Heart right ventricle (tissue), 16 donors: Measurements from ENCODE around the gene POLR2L. TPM values are rescaled to one million over a fixed set of nuclear protein-coding genes. Genes with fewer than 3 reads are reported as not detected.
A peak's percentile ranks its signal among the peaks of the same experiment; 100 is the strongest.

Experiments
- ATAC-seq, 8 donors: fragments of 200-7000 bp; cut with Tn5 transposase; one replicate each; pipeline ENCODE4 v1.9.1; 2020; ENCODE audit warnings: mild to moderate bottlenecking in 8 of 8, moderate library complexity in 8 of 8, moderate number of reproducible peaks in 1 of 8
- DNase-seq, 2 donors: peaks; one replicate each; pipeline ENCODE4 v3.0.0-alpha.2; 2020
- H3K27ac ChIP-seq, 10 donors: fragments of 200-600 bp; sonication (generic) in 2 of 10; one replicate each; pipeline versions ENCODE4 v1.5.0 to v1.8.0; 2020 to 2022; ENCODE audit warnings: mild to moderate bottlenecking in 3 of 10
- H3K27me3 ChIP-seq, 7 donors: fragments of 200-600 bp; one replicate each; pipeline ENCODE4 v1.8.0; 2021 to 2022; ENCODE audit warnings: mild to moderate bottlenecking in 2 of 7
- H3K36me3 ChIP-seq, 9 donors: fragments of 200-600 bp; sonication (generic) in 1 of 9; one replicate each; pipeline versions ENCODE4 v1.5.0 to v1.8.0; 2020 to 2022; ENCODE audit warnings: mild to moderate bottlenecking in 2 of 9
- H3K4me1 ChIP-seq, 9 donors: fragments of 200-600 bp; sonication (generic) in 1 of 9; one replicate each; pipeline versions ENCODE4 v1.5.0 to v1.8.0; 2020 to 2022; ENCODE audit warnings: mild to moderate bottlenecking in 4 of 9
- H3K4me3 ChIP-seq, 10 donors: fragments of 200-600 bp; sonication (generic) in 2 of 10; one replicate each; pipeline versions ENCODE4 v1.5.0 to v1.8.0; 2020 to 2022; ENCODE audit warnings: mild to moderate bottlenecking in 7 of 10, moderate library complexity in 2 of 10
- H3K9me3 ChIP-seq, 11 donors: fragments of 200-600 bp in 10 of 11; sonication (generic) in 2 of 11; one replicate each; pipeline versions ENCODE4 v1.5.0 to v1.8.0; 2013 to 2022; ENCODE audit warnings: mild to moderate bottlenecking in 2 of 11, control low read depth in 1 of 11, moderate library complexity in 1 of 11
- WGBS, 2 donors: extraction: QIAGEN DNeasy Blood & Tissue Kit; methylation state at CpG; one replicate each; pipeline ENCODE4 v1.1.7; 2013; ENCODE audit warnings: inconsistent platforms in 1 of 2; 5-methylcytosine and 5-hydroxymethylcytosine counted together
- intact Hi-C, 10 donors: fragments of 100-400 bp; cut with DNase I; formaldehyde crosslinking; loops; one replicate each; pipeline versions ENCODE4 v1.11.1 to v1.14.2; 2022
- polyA plus RNA-seq, 2 donors: library from polyadenylated mRNA; stranded (reverse); fragments of 200-250 nt; gene quantifications; one replicate each; pipeline ENCODE4 v1.2.3, GENCODE V29; 2013
- total RNA-seq, 10 donors: library from RNA; stranded (reverse); fragmentation: NEBNext Ultra II Directional in 3 of 10; extraction: Animal tissue kit (Norgen Biotek cat#: 25700) in 3 of 10; gene quantifications; one replicate each; pipeline versions ENCODE4 v1.2.1 to v1.2.4, GENCODE V29; 2021 to 2023
- TF ChIP-seq, protein P1 (sequence below), 9 donors: fragments of 200-600 bp; sonication (generic) in 2 of 9; IDR thresholded peaks; one replicate each; pipeline versions ENCODE4 v1.5.0 to v1.8.0; 2021 to 2022; ENCODE audit warnings: antibody characterized with exemption in 9 of 9, mild to moderate bottlenecking in 5 of 9, moderate library complexity in 1 of 9
- donor health status: Arrhythmogenic right ventricular cardiomyopathy.
- donor health status: ischemic (EF 13 %, LVEDD 7.1; RV severe dilation, severe dysfunction).
- donor health status: healthy with polysubstance abuse.
- donor health status: DM: no; HTN: yes; CAD: no.
- donor health status: DM: no; HTN: no; CAD: no.
- donor health status: ischemic (EF 25% LVEDD 6.9; RV normal size, moderate dysfunction).
- donor health status: ischemic (EF 25% LVEDD 5.7; RV mildly dilated, moderate dysfunction).
- donor health status: healthy.
- donor health status: DM: yes; HTN: yes; CAD: no.
- donor health status: Ischemic cardiomyopathy.
- donor health status: ischemic (EF 35%, LVEDD 5.7; RV mildly dilated, moderate dysfunction).
- donor health status: nonischemic (EF 11% LVEDD 7.7; RV severe dilation, severe dysfunction).
- donor health status: DM: yes; HTN: yes; CAD: no.
- donor health status: PGD.
- donor health status: ischemic (EF 29% LVEDD 5.4; RV normal size, mild dysfunction).
- donor health status: nonischemic (EF 23%, LVEDD 6.1; RV moderate dilation, normal function).

Gene POLR2L
- total and polyA plus RNA-seq, 12 donors = 148 to 279 (median 234) TPM

DNA sequence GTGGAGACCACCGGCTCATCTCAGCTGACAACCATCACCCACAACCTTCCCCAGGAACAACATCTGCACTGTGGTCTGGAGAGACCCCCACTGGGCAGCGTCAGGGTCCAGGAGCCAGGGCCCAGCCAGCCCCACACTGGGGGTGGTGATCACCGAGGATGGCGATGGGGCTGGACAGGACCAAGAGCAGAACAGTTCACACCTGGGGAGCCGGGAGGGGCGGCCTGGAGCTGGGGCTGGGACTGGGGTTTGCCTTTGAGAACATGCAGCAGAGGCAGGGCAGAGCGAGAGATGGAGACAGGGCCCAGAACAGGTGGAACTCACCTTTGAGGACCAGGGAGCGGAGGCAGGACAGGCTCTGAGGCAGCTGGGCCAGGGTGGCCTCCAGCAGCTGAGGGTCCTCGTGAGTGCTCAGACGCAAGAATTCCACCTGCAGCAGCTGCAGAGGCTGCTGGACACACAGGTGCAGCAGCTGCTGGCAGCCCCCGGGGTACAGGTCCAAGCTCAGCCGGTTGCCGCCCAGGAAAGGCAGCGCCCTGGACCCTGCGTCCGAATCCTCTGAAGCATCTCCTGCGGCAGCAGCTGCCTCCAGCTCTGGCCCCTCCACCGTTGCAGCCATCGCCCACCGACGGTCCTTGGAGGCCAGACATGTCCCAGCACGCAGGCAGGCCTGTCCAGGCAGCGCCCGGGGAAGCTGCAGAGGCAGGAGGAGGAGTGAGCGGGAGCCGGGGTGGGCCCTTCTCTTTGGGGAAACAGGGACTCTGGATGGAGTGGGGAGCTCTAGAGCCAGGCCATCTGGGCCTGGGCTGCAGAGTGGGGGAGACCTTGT is 38.3 kb downstream of the POLR2L start:
- intact Hi-C loops = no loop called here
- peak overlapping the region in 8 of 10 donors; percentile 85 to 98 (median 94) for H3K27ac ChIP-seq
- no peaks in the 10 kb centered on the region for H3K9me3 ChIP-seq
- whole genome bisulfite sequencing, 2 donors = 52 to 60% methylated on average over 26 of the region's 26 CpGs
- no peak for ATAC-seq
- H3K4me3 ChIP-seq = peak overlapping the region in 9 of 10 donors; percentile 42 to 85 (median 69)
- no peaks in the 10 kb centered on the region for H3K27me3 ChIP-seq
- peaks cover 0 to 41% (median 5%) of the 10 kb centered on the region in 9 donors for H3K36me3 ChIP-seq
- peaks cover 10 to 43% (median 30%) of the 10 kb centered on the region in 9 donors for H3K4me1 ChIP-seq
- DNase-seq = peak in 1 of 2 donors; percentile 23
- TF ChIP-seq, protein P1, sequence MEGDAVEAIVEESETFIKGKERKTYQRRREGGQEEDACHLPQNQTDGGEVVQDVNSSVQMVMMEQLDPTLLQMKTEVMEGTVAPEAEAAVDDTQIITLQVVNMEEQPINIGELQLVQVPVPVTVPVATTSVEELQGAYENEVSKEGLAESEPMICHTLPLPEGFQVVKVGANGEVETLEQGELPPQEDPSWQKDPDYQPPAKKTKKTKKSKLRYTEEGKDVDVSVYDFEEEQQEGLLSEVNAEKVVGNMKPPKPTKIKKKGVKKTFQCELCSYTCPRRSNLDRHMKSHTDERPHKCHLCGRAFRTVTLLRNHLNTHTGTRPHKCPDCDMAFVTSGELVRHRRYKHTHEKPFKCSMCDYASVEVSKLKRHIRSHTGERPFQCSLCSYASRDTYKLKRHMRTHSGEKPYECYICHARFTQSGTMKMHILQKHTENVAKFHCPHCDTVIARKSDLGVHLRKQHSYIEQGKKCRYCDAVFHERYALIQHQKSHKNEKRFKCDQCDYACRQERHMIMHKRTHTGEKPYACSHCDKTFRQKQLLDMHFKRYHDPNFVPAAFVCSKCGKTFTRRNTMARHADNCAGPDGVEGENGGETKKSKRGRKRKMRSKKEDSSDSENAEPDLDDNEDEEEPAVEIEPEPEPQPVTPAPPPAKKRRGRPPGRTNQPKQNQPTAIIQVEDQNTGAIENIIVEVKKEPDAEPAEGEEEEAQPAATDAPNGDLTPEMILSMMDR (IDR thresholded peaks at IDR 0.05) = no peak

- no peaks in the 10 kb centered on the region for H3K27me3 ChIP-seq
- DNase-seq = no peak
- peaks cover 10 to 41% (median 26%) of the 10 kb centered on the region in 9 donors for H3K4me1 ChIP-seq
- intact Hi-C loops = no loop called here
- H3K9me3 ChIP-seq = no peaks in the 10 kb centered on the region
- no peak overlapping the region for H3K4me3 ChIP-seq
- WGBS, 2 donors = 89 to 92% methylated on average over 8 of the region's 8 CpGs
- TF ChIP-seq, protein P1 (IDR thresholded peaks at IDR 0.05) = no peak
- H3K36me3 ChIP-seq = peaks cover 0 to 42% (median 5%) of the 10 kb centered on the region in 9 donors
- ATAC-seq = no peak
- H3K27ac ChIP-seq = no peak overlapping the region
Observed at GRCh38 chr11:803467-803742, 38.9 kb downstream of the POLR2L start.

DNA sequence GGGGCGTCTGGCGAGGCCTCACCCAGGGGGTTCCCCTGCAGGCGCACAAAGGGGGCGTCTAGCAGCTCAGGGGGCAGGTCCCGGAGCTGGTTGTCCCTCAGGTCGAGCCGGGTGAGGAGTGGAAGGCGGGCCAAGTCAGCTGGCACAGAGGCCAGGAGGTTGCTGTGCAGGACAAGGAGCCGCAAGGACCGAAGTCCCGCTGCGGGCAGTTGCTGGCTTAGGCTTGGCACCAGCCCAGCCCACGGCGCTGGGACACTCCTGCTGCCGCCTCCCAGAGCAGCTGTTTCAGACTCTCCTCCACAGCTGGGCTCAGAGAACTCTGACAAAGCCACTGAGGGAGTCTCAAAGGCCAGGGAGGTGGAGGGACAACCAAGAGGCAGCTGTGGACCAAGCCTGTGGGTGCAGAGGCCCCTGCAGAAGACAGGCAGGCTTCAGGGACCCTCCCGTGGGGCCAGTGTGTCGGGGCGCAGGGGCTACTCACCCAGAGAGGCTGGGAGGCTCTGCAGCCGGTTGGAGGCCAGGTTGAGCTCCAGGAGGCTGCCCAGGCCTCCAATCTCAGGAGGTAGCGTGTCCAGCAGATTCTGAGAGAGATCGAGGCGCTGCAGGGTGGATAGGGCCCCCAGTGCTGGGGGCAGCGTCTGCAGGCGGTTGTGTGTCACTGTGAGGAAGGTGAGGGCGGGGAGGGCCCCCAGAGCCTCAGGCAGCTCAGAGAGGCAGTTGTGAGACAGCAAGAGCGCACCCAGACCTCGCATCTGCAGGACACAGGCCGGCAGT is 39.4 kb downstream of the POLR2L start:
- Histone ChIP-seq H3K36me3 (peaks cover 0 to 42% (median 5%) of the 10 kb centered on the region in 9 donors), H3K27me3 (no peaks in the 10 kb centered on the region), H3K4me1 (peaks cover 10 to 38% (median 25%) of the 10 kb centered on the region in 9 donors), H3K4me3 (no peak overlapping the region), H3K9me3 (no peaks in the 10 kb centered on the region), H3K27ac (no peak overlapping the region)
- intact Hi-C loops = no loop called here
- TF ChIP-seq, protein P1 (IDR thresholded peaks at IDR 0.05) = no peak
- 93 to 94% methylated on average over 28 of the region's 28 CpGs for WGBS, 2 donors
- no peak for ATAC-seq
- peak in 1 of 2 donors; percentile 17 for DNase-seq

DNA sequence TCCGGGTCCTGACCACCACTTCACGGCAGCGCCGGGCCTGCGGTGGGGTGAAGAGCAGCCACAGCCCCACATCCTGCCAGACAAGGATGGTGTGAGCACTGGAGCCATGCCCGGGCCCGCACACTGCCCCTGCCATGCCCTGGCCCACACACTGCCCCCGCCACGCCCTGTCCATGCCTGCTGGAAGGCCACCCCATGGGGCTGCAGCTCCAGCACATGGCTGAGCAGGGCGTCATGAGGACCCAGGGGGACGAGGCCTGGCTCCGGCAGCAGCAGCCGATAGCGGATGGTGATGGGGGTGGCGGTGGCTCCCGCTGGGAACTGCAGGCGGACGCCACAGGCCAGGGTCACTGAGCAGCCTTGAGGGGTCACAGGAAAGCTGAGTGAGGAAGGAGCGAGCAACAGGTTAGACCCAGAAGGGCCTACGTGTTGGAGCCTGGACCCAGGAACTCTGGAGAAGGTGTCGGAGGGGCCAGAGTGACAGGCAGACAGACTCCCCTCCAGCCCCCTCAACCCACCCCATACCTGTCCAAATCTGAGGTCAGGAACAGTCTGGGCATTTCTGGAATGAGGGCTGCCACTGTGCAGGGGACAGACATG is 40.2 kb downstream of the POLR2L start:
- Histone ChIP-seq H3K27me3 (no peaks in the 10 kb centered on the region), H3K27ac (no peak overlapping the region), H3K36me3 (peaks cover 0 to 42% (median 5%) of the 10 kb centered on the region in 9 donors), H3K4me1 (peaks cover 9 to 40% (median 30%) of the 10 kb centered on the region in 9 donors), H3K4me3 (no peak overlapping the region), H3K9me3 (no peaks in the 10 kb centered on the region)
- intact Hi-C loops = no loop called here
- 97% methylated on average over 21 of the region's 21 CpGs for WGBS, 2 donors
- TF ChIP-seq, protein P1 (IDR thresholded peaks at IDR 0.05) = no peak
- ATAC-seq = no peak
- DNase-seq = no peak
